ENCODE data around the gene IMPG1. TPM values are rescaled to one million over a fixed set of nuclear protein-coding genes. Genes with fewer than 3 reads are reported as not detected.

The IMPG1 gene, protein sequence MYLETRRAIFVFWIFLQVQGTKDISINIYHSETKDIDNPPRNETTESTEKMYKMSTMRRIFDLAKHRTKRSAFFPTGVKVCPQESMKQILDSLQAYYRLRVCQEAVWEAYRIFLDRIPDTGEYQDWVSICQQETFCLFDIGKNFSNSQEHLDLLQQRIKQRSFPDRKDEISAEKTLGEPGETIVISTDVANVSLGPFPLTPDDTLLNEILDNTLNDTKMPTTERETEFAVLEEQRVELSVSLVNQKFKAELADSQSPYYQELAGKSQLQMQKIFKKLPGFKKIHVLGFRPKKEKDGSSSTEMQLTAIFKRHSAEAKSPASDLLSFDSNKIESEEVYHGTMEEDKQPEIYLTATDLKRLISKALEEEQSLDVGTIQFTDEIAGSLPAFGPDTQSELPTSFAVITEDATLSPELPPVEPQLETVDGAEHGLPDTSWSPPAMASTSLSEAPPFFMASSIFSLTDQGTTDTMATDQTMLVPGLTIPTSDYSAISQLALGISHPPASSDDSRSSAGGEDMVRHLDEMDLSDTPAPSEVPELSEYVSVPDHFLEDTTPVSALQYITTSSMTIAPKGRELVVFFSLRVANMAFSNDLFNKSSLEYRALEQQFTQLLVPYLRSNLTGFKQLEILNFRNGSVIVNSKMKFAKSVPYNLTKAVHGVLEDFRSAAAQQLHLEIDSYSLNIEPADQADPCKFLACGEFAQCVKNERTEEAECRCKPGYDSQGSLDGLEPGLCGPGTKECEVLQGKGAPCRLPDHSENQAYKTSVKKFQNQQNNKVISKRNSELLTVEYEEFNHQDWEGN
- 0.34 and 6.7 TPM in 2 replicates for polyA plus RNA-seq

GRCh38 chr6:76072562-76072961 lies at the start of gene IMPG1:
IMPG1 (minus strand) TSS chr6:76072662; CDS start chr6:76072488, 174 bp downstream.

